Tibial nerve (tissue), 4 donors: ENCODE results near the gene TMCC2.

Experiments
- EP300 ChIP-seq, 2 donors: sonication (generic); formaldehyde crosslinking; IDR thresholded peaks; one replicate each; pipeline ENCODE4 v1.6.1; 2017; ENCODE audit warnings: antibody characterized with exemption in 2 of 2, mild to moderate bottlenecking in 1 of 2
- POLR2A ChIP-seq, 2 donors: fragments of 450-650 bp; IDR thresholded peaks; one replicate each; pipeline ENCODE4 v1.6.1; 2017; ENCODE audit warnings: antibody characterized with exemption in 2 of 2, mild to moderate bottlenecking in 2 of 2, moderate library complexity in 2 of 2
- TF ChIP-seq, protein P1 (sequence below), 5 experiments: fragments of 200-600 bp in 3 of 5; fragments of 450-650 bp in 2 of 5; sonication (generic) in 3 of 5; IDR thresholded peaks; one replicate each; pipeline ENCODE4 v1.5.1; 2016 to 2019; ENCODE audit warnings: antibody characterized with exemption in 5 of 5, mild to moderate bottlenecking in 3 of 5, moderate library complexity in 2 of 5

DNA sequence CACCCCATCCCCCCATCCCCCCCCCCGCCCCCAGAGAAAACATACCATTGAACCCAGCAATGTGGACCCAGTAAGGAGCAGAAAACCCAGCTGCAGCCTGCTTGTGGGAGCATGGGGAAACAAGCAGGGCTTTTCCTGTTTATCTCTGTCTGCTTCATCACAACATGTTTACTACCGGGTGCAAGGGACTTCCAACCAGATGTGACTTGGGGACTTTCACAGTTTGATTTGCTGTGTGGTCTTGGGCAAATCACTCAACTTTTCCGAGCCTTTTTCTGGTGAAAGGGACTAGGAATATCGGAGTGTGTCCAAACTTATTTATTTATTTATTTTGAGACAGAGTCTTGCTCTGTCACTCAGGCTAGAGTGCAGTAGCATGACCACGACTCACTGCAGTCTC, 3.2 kb downstream of the TMCC2 start:
- TF ChIP-seq POLR2A (IDR thresholded peaks at IDR 0.05) (no peak), EP300 (IDR thresholded peaks at IDR 0.05) (no peak)
- TF ChIP-seq, protein P1, sequence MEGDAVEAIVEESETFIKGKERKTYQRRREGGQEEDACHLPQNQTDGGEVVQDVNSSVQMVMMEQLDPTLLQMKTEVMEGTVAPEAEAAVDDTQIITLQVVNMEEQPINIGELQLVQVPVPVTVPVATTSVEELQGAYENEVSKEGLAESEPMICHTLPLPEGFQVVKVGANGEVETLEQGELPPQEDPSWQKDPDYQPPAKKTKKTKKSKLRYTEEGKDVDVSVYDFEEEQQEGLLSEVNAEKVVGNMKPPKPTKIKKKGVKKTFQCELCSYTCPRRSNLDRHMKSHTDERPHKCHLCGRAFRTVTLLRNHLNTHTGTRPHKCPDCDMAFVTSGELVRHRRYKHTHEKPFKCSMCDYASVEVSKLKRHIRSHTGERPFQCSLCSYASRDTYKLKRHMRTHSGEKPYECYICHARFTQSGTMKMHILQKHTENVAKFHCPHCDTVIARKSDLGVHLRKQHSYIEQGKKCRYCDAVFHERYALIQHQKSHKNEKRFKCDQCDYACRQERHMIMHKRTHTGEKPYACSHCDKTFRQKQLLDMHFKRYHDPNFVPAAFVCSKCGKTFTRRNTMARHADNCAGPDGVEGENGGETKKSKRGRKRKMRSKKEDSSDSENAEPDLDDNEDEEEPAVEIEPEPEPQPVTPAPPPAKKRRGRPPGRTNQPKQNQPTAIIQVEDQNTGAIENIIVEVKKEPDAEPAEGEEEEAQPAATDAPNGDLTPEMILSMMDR (IDR thresholded peaks at IDR 0.05): no peak
